Astrocyte (in vitro differentiated cells and primary cell): ENCODE measurements around the gene HEXD.

Experiments used
- EZH2 ChIP-seq: IDR thresholded peaks from 2 replicates; pipeline ENCODE4 v1.6.1; 2012; ENCODE audit warnings: mild to moderate bottlenecking, low read length, inconsistent platforms; ENCODE audit not compliant: insufficient read depth
- TF ChIP-seq, protein P1 (sequence below): IDR thresholded peaks from 2 replicates; pipeline ENCODE4 v1.5.1; 2011; ENCODE audit warnings: low read depth, mild to moderate bottlenecking, inconsistent platforms, low read length, moderate library complexity; ENCODE audit not compliant: insufficient read depth

DNA sequence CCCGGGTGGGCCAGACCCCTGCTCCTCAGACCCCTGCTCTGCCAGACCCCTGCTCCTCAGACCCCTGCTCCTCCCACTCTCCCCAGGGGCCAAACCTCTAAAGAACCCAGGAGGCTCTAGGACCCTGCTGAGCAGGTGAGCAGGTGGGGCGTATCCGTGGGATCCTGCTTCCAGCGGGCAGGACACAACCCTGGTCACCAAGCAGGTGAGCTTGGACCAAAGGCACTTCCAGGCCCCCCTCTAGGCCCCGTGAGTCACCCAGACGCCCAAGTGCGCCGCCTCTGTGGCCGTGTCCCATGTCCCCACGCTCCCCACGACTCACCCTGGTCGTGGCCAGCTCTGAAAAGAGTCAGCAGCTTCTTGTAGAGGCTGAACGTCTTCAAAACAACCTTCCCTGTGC, 27.4 kb downstream of the HEXD start:
- TF ChIP-seq, protein P1, sequence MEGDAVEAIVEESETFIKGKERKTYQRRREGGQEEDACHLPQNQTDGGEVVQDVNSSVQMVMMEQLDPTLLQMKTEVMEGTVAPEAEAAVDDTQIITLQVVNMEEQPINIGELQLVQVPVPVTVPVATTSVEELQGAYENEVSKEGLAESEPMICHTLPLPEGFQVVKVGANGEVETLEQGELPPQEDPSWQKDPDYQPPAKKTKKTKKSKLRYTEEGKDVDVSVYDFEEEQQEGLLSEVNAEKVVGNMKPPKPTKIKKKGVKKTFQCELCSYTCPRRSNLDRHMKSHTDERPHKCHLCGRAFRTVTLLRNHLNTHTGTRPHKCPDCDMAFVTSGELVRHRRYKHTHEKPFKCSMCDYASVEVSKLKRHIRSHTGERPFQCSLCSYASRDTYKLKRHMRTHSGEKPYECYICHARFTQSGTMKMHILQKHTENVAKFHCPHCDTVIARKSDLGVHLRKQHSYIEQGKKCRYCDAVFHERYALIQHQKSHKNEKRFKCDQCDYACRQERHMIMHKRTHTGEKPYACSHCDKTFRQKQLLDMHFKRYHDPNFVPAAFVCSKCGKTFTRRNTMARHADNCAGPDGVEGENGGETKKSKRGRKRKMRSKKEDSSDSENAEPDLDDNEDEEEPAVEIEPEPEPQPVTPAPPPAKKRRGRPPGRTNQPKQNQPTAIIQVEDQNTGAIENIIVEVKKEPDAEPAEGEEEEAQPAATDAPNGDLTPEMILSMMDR, result no peak
- no peak for TF ChIP-seq EZH2
